K562 (cell line): ENCODE results near the gene CACNG7.

Experiments used
- HMG20B ChIP-seq: fragments of 250-450 bp; sonication (Bioruptor Pico); IDR thresholded peaks from 2 replicates; pipeline ENCODE4 v1.5.0; 2021; ENCODE audit warnings: mild to moderate bottlenecking
- KDM5B ChIP-seq: fragments of 200-600 bp; sonication (generic); IDR thresholded peaks from 2 replicates; pipeline ENCODE4 v1.6.1; 2012; ENCODE audit warnings: low read depth, mild to moderate bottlenecking, moderate library complexity, low read length, control low read depth, inconsistent platforms; ENCODE audit not compliant: insufficient replicate concordance
- MTA3 ChIP-seq: fragments of 450-650 bp; formaldehyde crosslinking; IDR thresholded peaks from 2 replicates; pipeline ENCODE4 v1.6.1; 2017; ENCODE audit warnings: mild to moderate bottlenecking, borderline replicate concordance
- PHTF2 ChIP-seq: fragments of 250-450 bp; sonication (Bioruptor Pico); IDR thresholded peaks from 2 replicates; pipeline ENCODE4 v1.5.0; 2021; ENCODE audit warnings: mild to moderate bottlenecking
- RBM22 ChIP-seq: fragments of 200-400 bp; formaldehyde crosslinking; IDR thresholded peaks from 2 replicates; pipeline ENCODE4 v1.6.1; 2018; ENCODE audit warnings: low read length, low read depth; ENCODE audit not compliant: poor library complexity, severe bottlenecking
- SNIP1 ChIP-seq: fragments of 450-650 bp; IDR thresholded peaks from 2 replicates; pipeline ENCODE4 v1.7.1; 2017; ENCODE audit warnings: low read depth, mild to moderate bottlenecking
- TAF1 ChIP-seq: IDR thresholded peaks from 2 replicates; pipeline ENCODE4 v1.6.1; 2011; ENCODE audit warnings: mild to moderate bottlenecking, low read length, moderate library complexity; ENCODE audit not compliant: insufficient read depth, control insufficient read depth, severe bottlenecking; ENCODE audit errors: extremely low read depth
- ZNF121 ChIP-seq: sonication (generic); formaldehyde crosslinking; conservative IDR thresholded peaks from 2 replicates; pipeline ENCODE4 v1.8.0; 2022; ENCODE audit warnings: missing genetic modification reagents
- ZNF551 ChIP-seq: fragments of 250-450 bp; sonication (Bioruptor Pico); IDR thresholded peaks from 2 replicates; pipeline ENCODE4 v1.5.0; 2021; ENCODE audit warnings: mild to moderate bottlenecking, moderate library complexity
- ZNF79 ChIP-seq: fragments of 250-450 bp; sonication (Bioruptor Pico); IDR thresholded peaks from 2 replicates; pipeline ENCODE4 v1.4.0; 2020; ENCODE audit warnings: low read depth, mild to moderate bottlenecking, moderate library complexity
- TF ChIP-seq, protein P1 (sequence below): sonication (generic); formaldehyde crosslinking; IDR thresholded peaks from 2 replicates; pipeline ENCODE4 v1.8.1; 2023; ENCODE audit warnings: mild to moderate bottlenecking, missing genetic modification reagents
- TF ChIP-seq, protein P2 (sequence below), 3 experiments: IDR thresholded peaks in 2 of 3; conservative IDR thresholded peaks in 1 of 3; 2 replicates each; pipeline ENCODE4 v1.5.1; 2011 to 2012; ENCODE audit warnings: low read length in 3 of 3, mild to moderate bottlenecking in 3 of 3, control low read depth in 2 of 3, improper control_type of control experiment in 1 of 3, inconsistent platforms in 1 of 3, low read depth in 1 of 3, mixed read lengths in 1 of 3, moderate library complexity in 1 of 3; ENCODE audit not compliant: insufficient read depth in 2 of 3
- TF ChIP-seq, protein P3 (sequence below): fragments of 450-650 bp; IDR thresholded peaks from 2 replicates; pipeline ENCODE4 v1.6.1; 2018; ENCODE audit not compliant: partially characterized antibody

DNA sequence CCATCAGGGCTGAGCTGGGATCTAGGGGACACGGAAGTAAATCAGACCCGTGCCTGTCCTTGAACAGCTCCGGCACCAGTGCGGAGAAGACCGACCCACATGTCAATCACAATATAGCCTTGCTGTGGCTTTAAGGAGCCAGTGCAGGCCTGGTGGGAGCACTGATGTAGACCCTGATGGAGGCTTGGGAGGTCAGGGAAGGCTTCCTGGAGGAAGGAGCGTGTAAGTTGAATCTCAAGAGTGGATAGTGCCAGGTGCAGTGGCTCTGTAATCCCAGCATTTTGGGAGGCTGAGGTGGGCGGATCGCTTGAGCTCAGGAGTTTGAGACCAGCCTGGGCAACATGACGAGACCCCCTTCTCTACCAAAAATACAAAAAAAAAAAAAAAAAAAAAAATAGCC is 42.9 kb downstream of the CACNG7 start:
- TF ChIP-seq ZNF121 (CRISPR knock-in tag) (0 out of 2 replicates have a peak, but pooled peaks have one; percentile 13), RBM22 (no peak), PHTF2 (CRISPR knock-in tag) (no peak), MTA3 (no peak), KDM5B (no peak), SNIP1 (no peak), ZNF79 (CRISPR knock-in tag) (no peak), HMG20B (CRISPR knock-in tag) (no peak), ZNF551 (no peak), TAF1 (no peak)
- TF ChIP-seq, protein P1, sequence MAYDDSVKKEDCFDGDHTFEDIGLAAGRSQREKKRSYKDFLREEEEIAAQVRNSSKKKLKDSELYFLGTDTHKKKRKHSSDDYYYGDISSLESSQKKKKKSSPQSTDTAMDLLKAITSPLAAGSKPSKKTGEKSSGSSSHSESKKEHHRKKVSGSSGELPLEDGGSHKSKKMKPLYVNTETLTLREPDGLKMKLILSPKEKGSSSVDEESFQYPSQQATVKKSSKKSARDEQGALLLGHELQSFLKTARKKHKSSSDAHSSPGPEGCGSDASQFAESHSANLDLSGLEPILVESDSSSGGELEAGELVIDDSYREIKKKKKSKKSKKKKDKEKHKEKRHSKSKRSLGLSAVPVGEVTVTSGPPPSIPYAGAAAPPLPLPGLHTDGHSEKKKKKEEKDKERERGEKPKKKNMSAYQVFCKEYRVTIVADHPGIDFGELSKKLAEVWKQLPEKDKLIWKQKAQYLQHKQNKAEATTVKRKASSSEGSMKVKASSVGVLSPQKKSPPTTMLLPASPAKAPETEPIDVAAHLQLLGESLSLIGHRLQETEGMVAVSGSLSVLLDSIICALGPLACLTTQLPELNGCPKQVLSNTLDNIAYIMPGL, result no peak
- TF ChIP-seq, protein P2, sequence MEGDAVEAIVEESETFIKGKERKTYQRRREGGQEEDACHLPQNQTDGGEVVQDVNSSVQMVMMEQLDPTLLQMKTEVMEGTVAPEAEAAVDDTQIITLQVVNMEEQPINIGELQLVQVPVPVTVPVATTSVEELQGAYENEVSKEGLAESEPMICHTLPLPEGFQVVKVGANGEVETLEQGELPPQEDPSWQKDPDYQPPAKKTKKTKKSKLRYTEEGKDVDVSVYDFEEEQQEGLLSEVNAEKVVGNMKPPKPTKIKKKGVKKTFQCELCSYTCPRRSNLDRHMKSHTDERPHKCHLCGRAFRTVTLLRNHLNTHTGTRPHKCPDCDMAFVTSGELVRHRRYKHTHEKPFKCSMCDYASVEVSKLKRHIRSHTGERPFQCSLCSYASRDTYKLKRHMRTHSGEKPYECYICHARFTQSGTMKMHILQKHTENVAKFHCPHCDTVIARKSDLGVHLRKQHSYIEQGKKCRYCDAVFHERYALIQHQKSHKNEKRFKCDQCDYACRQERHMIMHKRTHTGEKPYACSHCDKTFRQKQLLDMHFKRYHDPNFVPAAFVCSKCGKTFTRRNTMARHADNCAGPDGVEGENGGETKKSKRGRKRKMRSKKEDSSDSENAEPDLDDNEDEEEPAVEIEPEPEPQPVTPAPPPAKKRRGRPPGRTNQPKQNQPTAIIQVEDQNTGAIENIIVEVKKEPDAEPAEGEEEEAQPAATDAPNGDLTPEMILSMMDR (IDR thresholded peaks at IDR 0.05 in 2 of 3, conservative IDR thresholded peaks at IDR 0.05 in 1 of 3; ENCODE audit: insufficient read depth in 2 of 3, low read depth in 1 of 3, low read length in 3 of 3), result no peak
- TF ChIP-seq, protein P3, sequence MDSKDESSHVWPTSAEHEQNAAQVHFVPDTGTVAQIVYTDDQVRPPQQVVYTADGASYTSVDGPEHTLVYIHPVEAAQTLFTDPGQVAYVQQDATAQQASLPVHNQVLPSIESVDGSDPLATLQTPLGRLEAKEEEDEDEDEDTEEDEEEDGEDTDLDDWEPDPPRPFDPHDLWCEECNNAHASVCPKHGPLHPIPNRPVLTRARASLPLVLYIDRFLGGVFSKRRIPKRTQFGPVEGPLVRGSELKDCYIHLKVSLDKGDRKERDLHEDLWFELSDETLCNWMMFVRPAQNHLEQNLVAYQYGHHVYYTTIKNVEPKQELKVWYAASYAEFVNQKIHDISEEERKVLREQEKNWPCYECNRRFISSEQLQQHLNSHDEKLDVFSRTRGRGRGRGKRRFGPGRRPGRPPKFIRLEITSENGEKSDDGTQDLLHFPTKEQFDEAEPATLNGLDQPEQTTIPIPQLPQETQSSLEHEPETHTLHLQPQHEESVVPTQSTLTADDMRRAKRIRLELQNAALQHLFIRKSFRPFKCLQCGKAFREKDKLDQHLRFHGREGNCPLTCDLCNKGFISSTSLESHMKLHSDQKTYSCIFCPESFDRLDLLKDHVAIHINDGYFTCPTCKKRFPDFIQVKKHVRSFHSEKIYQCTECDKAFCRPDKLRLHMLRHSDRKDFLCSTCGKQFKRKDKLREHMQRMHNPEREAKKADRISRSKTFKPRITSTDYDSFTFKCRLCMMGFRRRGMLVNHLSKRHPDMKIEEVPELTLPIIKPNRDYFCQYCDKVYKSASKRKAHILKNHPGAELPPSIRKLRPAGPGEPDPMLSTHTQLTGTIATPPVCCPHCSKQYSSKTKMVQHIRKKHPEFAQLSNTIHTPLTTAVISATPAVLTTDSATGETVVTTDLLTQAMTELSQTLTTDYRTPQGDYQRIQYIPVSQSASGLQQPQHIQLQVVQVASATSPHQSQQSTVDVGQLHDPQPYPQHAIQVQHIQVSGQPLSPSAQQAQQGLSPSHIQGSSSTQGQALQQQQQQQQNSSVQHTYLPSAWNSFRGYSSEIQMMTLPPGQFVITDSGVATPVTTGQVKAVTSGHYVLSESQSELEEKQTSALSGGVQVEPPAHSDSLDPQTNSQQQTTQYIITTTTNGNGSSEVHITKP, result no peak
